KMS-11 (cell line): ENCODE data around the gene VPS26B.

ENCODE experiments used
- H2AFZ ChIP-seq: fragments of 200-600 bp; sonication (generic); 2 replicates; pipeline ENCODE4 v1.6.1; 2016; ENCODE audit warnings: antibody characterized with exemption, mixed run types, low read depth
- H3K27ac ChIP-seq: fragments of 200-600 bp; sonication (generic); 2 replicates; pipeline ENCODE4 v1.6.1; 2016; ENCODE audit warnings: mild to moderate bottlenecking, mixed run types
- H3K27me3 ChIP-seq: fragments of 200-600 bp; sonication (generic); 2 replicates; pipeline ENCODE4 v1.6.1; 2017; ENCODE audit warnings: mild to moderate bottlenecking, low read depth, mixed run types, moderate library complexity; ENCODE audit not compliant: insufficient read depth
- H3K36me3 ChIP-seq: fragments of 200-600 bp; sonication (generic); 2 replicates; pipeline ENCODE4 v1.6.1; 2017; ENCODE audit warnings: mild to moderate bottlenecking, mixed run types; ENCODE audit not compliant: insufficient read depth
- H3K4me1 ChIP-seq: fragments of 200-600 bp; sonication (generic); 2 replicates; pipeline ENCODE4 v1.6.1; 2016; ENCODE audit warnings: mild to moderate bottlenecking, low read depth, mixed run types; ENCODE audit not compliant: poor library complexity, severe bottlenecking
- H3K4me2 ChIP-seq: fragments of 200-600 bp; sonication (generic); 2 replicates; pipeline ENCODE4 v1.7.0; 2016; ENCODE audit warnings: mild to moderate bottlenecking, mixed run types
- H3K4me3 ChIP-seq: fragments of 200-600 bp; sonication (generic); IDR thresholded peaks from 2 replicates; pipeline ENCODE4 v1.6.1; 2017; ENCODE audit warnings: low read depth, low read length, mixed read lengths; ENCODE audit not compliant: insufficient read depth
- H3K79me2 ChIP-seq: fragments of 200-600 bp; sonication (generic); 2 replicates; pipeline ENCODE4 v1.6.1; 2016; ENCODE audit warnings: low read depth, mixed run types; ENCODE audit not compliant: insufficient read depth
- H3K9ac ChIP-seq: fragments of 200-600 bp; sonication (generic); 2 replicates; pipeline ENCODE4 v1.6.1; 2016; ENCODE audit warnings: mild to moderate bottlenecking, mixed run types
- H4K20me1 ChIP-seq: fragments of 200-600 bp; sonication (generic); 2 replicates; pipeline ENCODE4 v1.6.1; 2016; ENCODE audit warnings: mild to moderate bottlenecking, mixed run types; ENCODE audit not compliant: insufficient read depth
- TF ChIP-seq, protein P1 (sequence below): fragments of 200-600 bp; sonication (generic); conservative IDR thresholded peaks from 2 replicates; pipeline ENCODE4 v1.6.1; 2017; ENCODE audit warnings: low read depth, mild to moderate bottlenecking, antibody characterized with exemption, low read length, moderate library complexity, mixed read lengths

VPS26B gene

DNA sequence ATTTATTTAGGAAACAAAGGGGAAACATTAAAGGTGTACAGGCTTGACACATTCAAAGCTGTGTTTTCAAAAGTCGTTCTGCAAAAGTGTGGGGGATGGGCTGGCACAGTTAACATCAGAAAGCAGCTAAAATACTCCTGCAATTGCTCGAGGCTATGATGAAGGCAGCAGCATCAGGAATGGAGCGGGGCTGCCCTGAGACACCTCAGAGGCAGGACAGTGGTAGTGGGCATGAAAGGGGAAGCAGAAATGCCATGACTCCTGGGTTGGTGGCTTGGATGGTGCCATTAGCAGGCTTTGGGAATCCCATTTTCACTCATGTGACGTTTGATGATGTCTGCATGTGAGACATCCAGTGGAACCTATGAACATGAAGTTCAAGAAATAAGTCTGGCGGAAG is 1.4 kb upstream of the VPS26B start:
- H3K27ac ChIP-seq = no peak overlapping the region
- H3K4me1 ChIP-seq = peaks cover 32% of the 10 kb centered on the region
- H4K20me1 ChIP-seq = no peaks in the 10 kb centered on the region
- H3K27me3 ChIP-seq = no peaks in the 10 kb centered on the region
- 0 out of 2 replicates have a peak, but pooled peaks cover 4% of the 10 kb centered on the region for H3K36me3 ChIP-seq
- no peak overlapping the region for H2AFZ ChIP-seq
- TF ChIP-seq, protein P1, sequence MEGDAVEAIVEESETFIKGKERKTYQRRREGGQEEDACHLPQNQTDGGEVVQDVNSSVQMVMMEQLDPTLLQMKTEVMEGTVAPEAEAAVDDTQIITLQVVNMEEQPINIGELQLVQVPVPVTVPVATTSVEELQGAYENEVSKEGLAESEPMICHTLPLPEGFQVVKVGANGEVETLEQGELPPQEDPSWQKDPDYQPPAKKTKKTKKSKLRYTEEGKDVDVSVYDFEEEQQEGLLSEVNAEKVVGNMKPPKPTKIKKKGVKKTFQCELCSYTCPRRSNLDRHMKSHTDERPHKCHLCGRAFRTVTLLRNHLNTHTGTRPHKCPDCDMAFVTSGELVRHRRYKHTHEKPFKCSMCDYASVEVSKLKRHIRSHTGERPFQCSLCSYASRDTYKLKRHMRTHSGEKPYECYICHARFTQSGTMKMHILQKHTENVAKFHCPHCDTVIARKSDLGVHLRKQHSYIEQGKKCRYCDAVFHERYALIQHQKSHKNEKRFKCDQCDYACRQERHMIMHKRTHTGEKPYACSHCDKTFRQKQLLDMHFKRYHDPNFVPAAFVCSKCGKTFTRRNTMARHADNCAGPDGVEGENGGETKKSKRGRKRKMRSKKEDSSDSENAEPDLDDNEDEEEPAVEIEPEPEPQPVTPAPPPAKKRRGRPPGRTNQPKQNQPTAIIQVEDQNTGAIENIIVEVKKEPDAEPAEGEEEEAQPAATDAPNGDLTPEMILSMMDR = no peak
- H3K79me2 ChIP-seq = peaks cover 76% of the 10 kb centered on the region
- no peak overlapping the region for H3K4me3 ChIP-seq
- peak overlapping the region; percentile 47 for H3K4me2 ChIP-seq
- H3K9ac ChIP-seq = peak overlapping the region; percentile 65; the same call in 1 of the 2 replicates

DNA sequence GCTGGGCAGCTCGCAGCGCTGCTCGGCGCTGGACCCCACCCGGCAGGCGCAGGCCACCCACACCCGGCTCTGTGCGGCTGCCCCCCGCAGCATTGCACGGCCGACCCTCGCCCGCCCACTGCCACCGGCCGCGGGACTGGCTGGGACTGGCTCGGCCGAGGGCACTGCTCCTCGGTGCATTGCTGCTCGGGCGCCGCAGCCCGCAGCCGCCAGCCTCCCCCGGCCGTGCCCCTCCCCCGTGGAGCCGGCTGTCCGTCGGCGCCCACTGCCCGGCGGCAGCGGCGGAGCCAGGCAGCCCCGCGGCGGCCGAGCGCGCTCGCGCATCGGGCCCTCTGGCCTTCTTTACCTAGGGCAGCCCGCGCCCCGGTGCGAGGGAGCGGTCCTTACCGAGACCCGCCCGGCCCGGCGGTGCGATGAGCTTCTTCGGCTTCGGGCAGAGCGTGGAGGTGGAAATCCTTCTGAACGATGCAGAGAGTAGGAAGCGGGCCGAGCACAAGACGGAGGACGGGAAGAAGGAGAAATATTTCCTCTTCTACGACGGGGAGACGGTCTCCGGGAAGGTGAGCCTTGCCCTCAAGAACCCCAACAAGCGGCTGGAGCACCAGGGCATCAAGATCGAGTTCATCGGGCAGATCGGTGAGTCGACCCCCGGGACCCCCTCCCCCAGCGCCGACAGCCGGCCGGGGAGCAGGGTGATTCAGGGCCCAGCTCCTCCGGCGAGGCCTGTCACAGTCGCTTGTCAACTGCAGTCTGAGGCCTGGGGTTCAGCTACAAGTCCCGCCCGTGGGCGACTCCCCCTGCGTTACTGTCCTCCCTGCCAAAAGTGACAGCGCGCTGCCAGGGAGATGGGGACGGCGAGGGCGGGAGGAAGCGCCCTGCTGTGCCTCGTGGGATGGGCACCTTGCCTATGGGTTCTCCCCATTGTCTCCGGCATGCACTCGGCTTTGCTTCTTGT is 516 bp downstream of the VPS26B start:
- peak overlapping the region; percentile 43; the same call in 1 of the 2 replicates for H3K27ac ChIP-seq
- H3K9ac ChIP-seq = peak overlapping the region; percentile 39; the same call in 1 of the 2 replicates
- H2AFZ ChIP-seq = peak overlapping the region; percentile 69
- TF ChIP-seq, protein P1 = no peak
- 0 out of 2 replicates have a peak, but pooled peaks cover 4% of the 10 kb centered on the region for H3K36me3 ChIP-seq
- H3K79me2 ChIP-seq = peaks cover 62% of the 10 kb centered on the region
- H3K27me3 ChIP-seq = no peaks in the 10 kb centered on the region
- peak overlapping the region; percentile 73 for H3K4me2 ChIP-seq
- H4K20me1 ChIP-seq = no peaks in the 10 kb centered on the region
- peaks cover 32% of the 10 kb centered on the region for H3K4me1 ChIP-seq
- no peak overlapping the region for H3K4me3 ChIP-seq

DNA sequence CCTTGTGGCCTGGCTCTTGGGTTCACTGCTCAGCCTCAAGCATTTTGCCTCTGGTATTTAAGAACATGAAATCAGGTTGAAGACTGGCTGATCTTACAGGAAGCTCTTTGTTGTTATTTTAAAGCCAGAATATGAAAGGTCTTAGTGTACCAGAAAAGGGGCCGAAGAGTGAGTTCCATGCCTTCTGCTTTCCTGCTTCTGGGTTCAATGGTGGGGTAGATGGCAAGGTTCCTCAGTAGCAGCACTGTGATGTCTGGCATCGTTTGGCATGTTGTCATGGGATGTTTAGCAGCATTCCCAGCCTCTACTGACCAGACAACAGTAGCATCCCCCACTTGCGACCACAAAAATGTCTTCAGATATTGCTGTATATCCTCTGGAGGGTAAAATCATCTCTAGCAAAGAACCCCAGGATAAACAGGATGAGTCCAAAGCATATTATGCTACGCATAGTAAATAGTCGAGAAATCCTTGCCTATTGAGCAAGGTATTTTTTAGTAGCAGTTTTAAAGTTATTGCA is 2.4 kb downstream of the VPS26B start:
- Histone ChIP-seq H3K9ac (no peak overlapping the region), H3K27me3 (no peaks in the 10 kb centered on the region), H3K79me2 (peaks cover 48% of the 10 kb centered on the region), H3K4me1 (peaks cover 17% of the 10 kb centered on the region), H3K27ac (no peak overlapping the region), H2AFZ (no peak overlapping the region), H3K4me2 (peak overlapping the region; percentile 73), H4K20me1 (no peaks in the 10 kb centered on the region), H3K36me3 (no peaks in the 10 kb centered on the region), H3K4me3 (no peak overlapping the region)
- TF ChIP-seq, protein P1 = no peak

DNA sequence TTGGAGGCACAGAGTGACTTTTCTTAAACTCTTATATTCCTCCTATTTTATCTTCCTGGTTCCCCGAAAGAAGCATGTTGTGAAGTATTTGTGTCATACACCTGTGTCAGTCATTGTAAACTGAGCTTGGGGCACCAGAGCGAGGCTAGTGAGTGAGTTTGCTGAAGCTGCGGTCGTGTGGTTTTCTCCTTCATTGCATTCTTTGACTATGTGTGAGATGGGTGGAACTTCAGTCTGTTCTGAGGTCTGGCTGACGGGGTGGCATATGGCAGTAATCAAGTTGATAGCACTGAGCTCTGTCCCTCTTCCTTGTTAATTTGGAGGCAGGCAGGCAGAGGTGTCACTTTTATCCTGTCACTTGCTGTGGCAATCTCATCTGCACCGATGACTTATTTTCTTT is 4.2 kb downstream of the VPS26B start:
- no peak overlapping the region for H2AFZ ChIP-seq
- H3K27ac ChIP-seq = no peak overlapping the region
- H3K4me1 ChIP-seq = peaks cover 6% of the 10 kb centered on the region
- no peak overlapping the region for H3K4me3 ChIP-seq
- no peak overlapping the region for H3K4me2 ChIP-seq
- H4K20me1 ChIP-seq = no peaks in the 10 kb centered on the region
- H3K36me3 ChIP-seq = no peaks in the 10 kb centered on the region
- no peaks in the 10 kb centered on the region for H3K27me3 ChIP-seq
- H3K9ac ChIP-seq = no peak overlapping the region
- H3K79me2 ChIP-seq = peaks cover 31% of the 10 kb centered on the region
- TF ChIP-seq, protein P1 = no peak
